ENCODE results near the gene RPN2. TPM values are rescaled to one million over a fixed set of nuclear protein-coding genes. Genes with fewer than 3 reads are reported as not detected.

RPN2 gene
- total and polyA plus RNA-seq, 2 of the 13 experiments (the other 11 are each of a cell fraction or from before 2014, with no cell fraction given), result 587 to 1,818 TPM

DNA sequence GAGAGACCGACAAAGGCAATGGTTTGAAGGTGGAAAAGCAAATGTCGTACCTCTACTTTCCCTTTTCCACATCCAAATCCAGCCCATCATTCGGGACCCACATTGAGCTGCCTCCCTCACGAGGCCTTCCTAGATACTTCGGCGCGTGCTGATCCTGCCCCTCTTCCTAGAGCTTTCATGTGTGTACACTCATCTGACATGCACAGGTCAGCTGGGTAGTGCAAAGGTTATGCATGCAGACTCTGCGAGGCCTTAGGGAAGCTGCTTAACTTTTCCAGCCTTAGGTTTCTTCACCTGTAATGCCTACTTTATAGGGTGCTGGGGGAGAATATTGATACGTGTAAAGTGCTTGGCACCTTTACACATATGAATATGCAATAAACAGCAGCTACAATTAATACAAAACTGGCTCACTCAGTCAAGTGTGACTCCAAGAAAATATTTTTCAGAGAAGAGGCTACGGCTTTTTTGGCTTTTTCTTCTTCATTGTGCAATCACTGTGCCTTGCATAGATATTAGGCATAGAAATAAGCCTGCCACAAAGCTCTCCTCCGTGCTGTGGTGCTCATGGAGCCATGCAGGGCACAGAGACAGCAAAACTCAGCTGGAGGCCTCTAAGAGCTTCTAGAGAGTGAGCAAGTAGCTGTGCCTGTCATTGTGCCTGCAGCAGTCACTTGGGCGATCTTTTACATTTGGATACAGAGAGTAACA lies 106.7 kb downstream of the RPN2 start (continued):
- TF ChIP-seq, protein P1, sequence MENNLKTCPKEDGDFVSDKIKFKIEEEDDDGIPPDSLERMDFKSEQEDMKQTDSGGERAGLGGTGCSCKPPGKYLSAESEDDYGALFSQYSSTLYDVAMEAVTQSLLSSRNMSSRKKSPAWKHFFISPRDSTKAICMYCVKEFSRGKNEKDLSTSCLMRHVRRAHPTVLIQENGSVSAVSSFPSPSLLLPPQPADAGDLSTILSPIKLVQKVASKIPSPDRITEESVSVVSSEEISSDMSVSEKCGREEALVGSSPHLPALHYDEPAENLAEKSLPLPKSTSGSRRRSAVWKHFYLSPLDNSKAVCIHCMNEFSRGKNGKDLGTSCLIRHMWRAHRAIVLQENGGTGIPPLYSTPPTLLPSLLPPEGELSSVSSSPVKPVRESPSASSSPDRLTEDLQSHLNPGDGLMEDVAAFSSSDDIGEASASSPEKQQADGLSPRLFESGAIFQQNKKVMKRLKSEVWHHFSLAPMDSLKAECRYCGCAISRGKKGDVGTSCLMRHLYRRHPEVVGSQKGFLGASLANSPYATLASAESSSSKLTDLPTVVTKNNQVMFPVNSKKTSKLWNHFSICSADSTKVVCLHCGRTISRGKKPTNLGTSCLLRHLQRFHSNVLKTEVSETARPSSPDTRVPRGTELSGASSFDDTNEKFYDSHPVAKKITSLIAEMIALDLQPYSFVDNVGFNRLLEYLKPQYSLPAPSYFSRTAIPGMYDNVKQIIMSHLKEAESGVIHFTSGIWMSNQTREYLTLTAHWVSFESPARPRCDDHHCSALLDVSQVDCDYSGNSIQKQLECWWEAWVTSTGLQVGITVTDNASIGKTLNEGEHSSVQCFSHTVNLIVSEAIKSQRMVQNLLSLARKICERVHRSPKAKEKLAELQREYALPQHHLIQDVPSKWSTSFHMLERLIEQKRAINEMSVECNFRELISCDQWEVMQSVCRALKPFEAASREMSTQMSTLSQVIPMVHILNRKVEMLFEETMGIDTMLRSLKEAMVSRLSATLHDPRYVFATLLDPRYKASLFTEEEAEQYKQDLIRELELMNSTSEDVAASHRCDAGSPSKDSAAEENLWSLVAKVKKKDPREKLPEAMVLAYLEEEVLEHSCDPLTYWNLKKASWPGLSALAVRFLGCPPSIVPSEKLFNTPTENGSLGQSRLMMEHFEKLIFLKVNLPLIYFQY (CRISPR knock-in tag; IDR thresholded peaks at IDR 0.05; ENCODE audit: borderline replicate concordance), result 0 out of 2 replicates have a peak, but pooled peaks have one; percentile 45
- TF ChIP-seq ERF (CRISPR knock-in tag; IDR thresholded peaks at IDR 0.05), result peak; percentile 60; the same call in 1 of the 2 replicates
- TF ChIP-seq, protein P2, sequence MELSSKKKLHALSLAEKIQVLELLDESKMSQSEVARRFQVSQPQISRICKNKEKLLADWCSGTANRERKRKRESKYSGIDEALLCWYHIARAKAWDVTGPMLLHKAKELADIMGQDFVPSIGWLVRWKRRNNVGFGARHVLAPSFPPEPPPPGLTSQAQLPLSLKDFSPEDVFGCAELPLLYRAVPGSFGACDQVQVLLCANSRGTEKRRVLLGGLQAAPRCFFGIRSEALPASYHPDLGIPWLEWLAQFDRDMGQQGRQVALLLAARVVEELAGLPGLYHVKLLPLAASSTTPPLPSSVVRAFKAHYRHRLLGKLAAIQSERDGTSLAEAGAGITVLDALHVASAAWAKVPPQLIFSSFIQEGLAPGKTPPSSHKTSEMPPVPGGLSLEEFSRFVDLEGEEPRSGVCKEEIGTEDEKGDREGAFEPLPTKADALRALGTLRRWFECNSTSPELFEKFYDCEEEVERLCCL (CRISPR knock-in tag; IDR thresholded peaks at IDR 0.05; ENCODE audit: borderline replicate concordance), result no peak
- TF ChIP-seq, protein P3, sequence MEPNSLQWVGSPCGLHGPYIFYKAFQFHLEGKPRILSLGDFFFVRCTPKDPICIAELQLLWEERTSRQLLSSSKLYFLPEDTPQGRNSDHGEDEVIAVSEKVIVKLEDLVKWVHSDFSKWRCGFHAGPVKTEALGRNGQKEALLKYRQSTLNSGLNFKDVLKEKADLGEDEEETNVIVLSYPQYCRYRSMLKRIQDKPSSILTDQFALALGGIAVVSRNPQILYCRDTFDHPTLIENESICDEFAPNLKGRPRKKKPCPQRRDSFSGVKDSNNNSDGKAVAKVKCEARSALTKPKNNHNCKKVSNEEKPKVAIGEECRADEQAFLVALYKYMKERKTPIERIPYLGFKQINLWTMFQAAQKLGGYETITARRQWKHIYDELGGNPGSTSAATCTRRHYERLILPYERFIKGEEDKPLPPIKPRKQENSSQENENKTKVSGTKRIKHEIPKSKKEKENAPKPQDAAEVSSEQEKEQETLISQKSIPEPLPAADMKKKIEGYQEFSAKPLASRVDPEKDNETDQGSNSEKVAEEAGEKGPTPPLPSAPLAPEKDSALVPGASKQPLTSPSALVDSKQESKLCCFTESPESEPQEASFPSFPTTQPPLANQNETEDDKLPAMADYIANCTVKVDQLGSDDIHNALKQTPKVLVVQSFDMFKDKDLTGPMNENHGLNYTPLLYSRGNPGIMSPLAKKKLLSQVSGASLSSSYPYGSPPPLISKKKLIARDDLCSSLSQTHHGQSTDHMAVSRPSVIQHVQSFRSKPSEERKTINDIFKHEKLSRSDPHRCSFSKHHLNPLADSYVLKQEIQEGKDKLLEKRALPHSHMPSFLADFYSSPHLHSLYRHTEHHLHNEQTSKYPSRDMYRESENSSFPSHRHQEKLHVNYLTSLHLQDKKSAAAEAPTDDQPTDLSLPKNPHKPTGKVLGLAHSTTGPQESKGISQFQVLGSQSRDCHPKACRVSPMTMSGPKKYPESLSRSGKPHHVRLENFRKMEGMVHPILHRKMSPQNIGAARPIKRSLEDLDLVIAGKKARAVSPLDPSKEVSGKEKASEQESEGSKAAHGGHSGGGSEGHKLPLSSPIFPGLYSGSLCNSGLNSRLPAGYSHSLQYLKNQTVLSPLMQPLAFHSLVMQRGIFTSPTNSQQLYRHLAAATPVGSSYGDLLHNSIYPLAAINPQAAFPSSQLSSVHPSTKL (CRISPR knock-in tag; IDR thresholded peaks at IDR 0.05), result peak; percentile 97
- TF ChIP-seq ZFP82 (CRISPR knock-in tag; IDR thresholded peaks at IDR 0.05; ENCODE audit: borderline replicate concordance), result no peak
- TF ChIP-seq, protein P4, sequence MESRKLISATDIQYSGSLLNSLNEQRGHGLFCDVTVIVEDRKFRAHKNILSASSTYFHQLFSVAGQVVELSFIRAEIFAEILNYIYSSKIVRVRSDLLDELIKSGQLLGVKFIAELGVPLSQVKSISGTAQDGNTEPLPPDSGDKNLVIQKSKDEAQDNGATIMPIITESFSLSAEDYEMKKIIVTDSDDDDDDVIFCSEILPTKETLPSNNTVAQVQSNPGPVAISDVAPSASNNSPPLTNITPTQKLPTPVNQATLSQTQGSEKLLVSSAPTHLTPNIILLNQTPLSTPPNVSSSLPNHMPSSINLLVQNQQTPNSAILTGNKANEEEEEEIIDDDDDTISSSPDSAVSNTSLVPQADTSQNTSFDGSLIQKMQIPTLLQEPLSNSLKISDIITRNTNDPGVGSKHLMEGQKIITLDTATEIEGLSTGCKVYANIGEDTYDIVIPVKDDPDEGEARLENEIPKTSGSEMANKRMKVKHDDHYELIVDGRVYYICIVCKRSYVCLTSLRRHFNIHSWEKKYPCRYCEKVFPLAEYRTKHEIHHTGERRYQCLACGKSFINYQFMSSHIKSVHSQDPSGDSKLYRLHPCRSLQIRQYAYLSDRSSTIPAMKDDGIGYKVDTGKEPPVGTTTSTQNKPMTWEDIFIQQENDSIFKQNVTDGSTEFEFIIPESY (CRISPR knock-in tag; IDR thresholded peaks at IDR 0.05), result peak; percentile 69
- TF ChIP-seq, protein P5, sequence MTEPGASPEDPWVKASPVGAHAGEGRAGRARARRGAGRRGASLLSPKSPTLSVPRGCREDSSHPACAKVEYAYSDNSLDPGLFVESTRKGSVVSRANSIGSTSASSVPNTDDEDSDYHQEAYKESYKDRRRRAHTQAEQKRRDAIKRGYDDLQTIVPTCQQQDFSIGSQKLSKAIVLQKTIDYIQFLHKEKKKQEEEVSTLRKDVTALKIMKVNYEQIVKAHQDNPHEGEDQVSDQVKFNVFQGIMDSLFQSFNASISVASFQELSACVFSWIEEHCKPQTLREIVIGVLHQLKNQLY (CRISPR knock-in tag; IDR thresholded peaks at IDR 0.05), result peak; percentile 99
- no peak for TF ChIP-seq ZNF234 (CRISPR knock-in tag; conservative IDR thresholded peaks at IDR 0.05)
- TF ChIP-seq, protein P6, sequence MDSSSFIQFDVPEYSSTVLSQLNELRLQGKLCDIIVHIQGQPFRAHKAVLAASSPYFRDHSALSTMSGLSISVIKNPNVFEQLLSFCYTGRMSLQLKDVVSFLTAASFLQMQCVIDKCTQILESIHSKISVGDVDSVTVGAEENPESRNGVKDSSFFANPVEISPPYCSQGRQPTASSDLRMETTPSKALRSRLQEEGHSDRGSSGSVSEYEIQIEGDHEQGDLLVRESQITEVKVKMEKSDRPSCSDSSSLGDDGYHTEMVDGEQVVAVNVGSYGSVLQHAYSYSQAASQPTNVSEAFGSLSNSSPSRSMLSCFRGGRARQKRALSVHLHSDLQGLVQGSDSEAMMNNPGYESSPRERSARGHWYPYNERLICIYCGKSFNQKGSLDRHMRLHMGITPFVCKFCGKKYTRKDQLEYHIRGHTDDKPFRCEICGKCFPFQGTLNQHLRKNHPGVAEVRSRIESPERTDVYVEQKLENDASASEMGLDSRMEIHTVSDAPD (CRISPR knock-in tag; IDR thresholded peaks at IDR 0.05), result peak; percentile 58
- TF ChIP-seq, protein P7, sequence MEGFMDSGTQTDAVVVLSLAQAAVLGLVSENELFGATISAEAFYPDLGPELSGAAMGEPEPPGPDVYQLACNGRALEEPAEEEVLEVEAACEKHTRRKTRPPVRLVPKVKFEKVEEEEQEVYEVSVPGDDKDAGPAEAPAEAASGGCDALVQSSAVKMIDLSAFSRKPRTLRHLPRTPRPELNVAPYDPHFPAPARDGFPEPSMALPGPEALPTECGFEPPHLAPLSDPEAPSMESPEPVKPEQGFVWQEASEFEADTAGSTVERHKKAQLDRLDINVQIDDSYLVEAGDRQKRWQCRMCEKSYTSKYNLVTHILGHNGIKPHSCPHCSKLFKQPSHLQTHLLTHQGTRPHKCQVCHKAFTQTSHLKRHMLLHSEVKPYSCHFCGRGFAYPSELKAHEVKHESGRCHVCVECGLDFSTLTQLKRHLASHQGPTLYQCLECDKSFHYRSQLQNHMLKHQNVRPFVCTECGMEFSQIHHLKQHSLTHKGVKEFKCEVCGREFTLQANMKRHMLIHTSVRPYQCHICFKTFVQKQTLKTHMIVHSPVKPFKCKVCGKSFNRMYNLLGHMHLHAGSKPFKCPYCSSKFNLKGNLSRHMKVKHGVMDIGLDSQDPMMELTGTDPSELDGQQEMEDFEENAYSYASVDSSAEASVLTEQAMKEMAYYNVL (CRISPR knock-in tag; IDR thresholded peaks at IDR 0.05; ENCODE audit: borderline replicate concordance), result 0 out of 2 replicates have a peak, but pooled peaks have one; percentile 20

Data from HepG2 (cell line).